Tibial nerve (tissue), 4 donors: ENCODE measurements around the gene HAUS3. TPM values are rescaled to one million over a fixed set of nuclear protein-coding genes. Genes with fewer than 3 reads are reported as not detected.

Source experiments
- DNase-seq, 2 donors: peaks; one replicate each; pipeline ENCODE4 v3.0.0-alpha.2; 2019; ENCODE audit warnings: low spot score in 2 of 2
- H3K27ac ChIP-seq, 4 donors: fragments of 200-600 bp; sonication (generic) in 3 of 4; one replicate each; pipeline ENCODE4 v1.5.1; 2017 to 2019; ENCODE audit warnings: mild to moderate bottlenecking in 1 of 4
- H3K27me3 ChIP-seq, 2 donors: fragments of 200-600 bp; sonication (generic) in 1 of 2; one replicate each; pipeline versions ENCODE4 v1.5.1 to v1.6.0; 2017 to 2019
- H3K36me3 ChIP-seq, 3 donors: fragments of 200-600 bp; sonication (generic); one replicate each; pipeline ENCODE4 v1.5.1; 2018 to 2019
- H3K4me1 ChIP-seq, 4 donors: fragments of 200-600 bp; sonication (generic) in 3 of 4; one replicate each; pipeline ENCODE4 v1.5.1; 2017 to 2019
- H3K4me3 ChIP-seq, 4 donors: fragments of 200-600 bp; sonication (generic) in 3 of 4; one replicate each; pipeline ENCODE4 v1.5.1; 2017 to 2019; ENCODE audit warnings: mild to moderate bottlenecking in 1 of 4, moderate library complexity in 1 of 4
- H3K9me3 ChIP-seq, 4 donors: fragments of 200-600 bp; sonication (generic) in 3 of 4; one replicate each; pipeline ENCODE4 v1.5.1; 2017 to 2019
- EP300 ChIP-seq, 2 donors: sonication (generic); formaldehyde crosslinking; IDR thresholded peaks; one replicate each; pipeline ENCODE4 v1.6.1; 2017; ENCODE audit warnings: antibody characterized with exemption in 2 of 2, mild to moderate bottlenecking in 1 of 2
- POLR2A ChIP-seq, 2 donors: fragments of 450-650 bp; IDR thresholded peaks; one replicate each; pipeline ENCODE4 v1.6.1; 2017; ENCODE audit warnings: antibody characterized with exemption in 2 of 2, mild to moderate bottlenecking in 2 of 2, moderate library complexity in 2 of 2
- WGBS, 2 donors: methylation state at CpG; one replicate each; pipeline ENCODE4 v1.1.5; 2018; 5-methylcytosine and 5-hydroxymethylcytosine counted together
- total RNA-seq, 4 donors: library from RNA; depleted of rRNA; stranded (reverse); fragments of >200 nt; gene quantifications; one replicate each; pipeline ENCODE4 v1.1.0, GENCODE V29; 2016
- TF ChIP-seq, protein P1 (sequence below), 5 experiments: fragments of 200-600 bp in 3 of 5; fragments of 450-650 bp in 2 of 5; sonication (generic) in 3 of 5; IDR thresholded peaks; one replicate each; pipeline ENCODE4 v1.5.1; 2016 to 2019; ENCODE audit warnings: antibody characterized with exemption in 5 of 5, mild to moderate bottlenecking in 3 of 5, moderate library complexity in 2 of 5

The HAUS3 gene
- total RNA-seq, 4 donors from 2014 or later, result 9.6 to 20.1 (median 17.5) TPM

DNA sequence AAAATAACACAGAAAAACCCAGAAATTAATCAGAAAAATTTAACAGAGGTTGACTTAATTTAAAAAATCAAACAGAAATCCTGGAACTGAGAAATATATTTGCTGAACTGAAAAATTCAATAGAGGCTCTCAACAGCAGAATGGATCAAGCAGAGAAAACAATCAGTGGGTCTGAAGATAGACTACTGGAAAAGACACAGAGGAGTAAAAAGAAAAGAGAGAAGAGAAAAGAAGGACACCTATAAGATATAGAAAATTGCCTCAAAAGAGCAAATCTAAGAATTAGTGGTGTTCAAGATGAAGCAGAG lies 55.1 kb downstream of the HAUS3 start:
- Histone ChIP-seq H3K27me3 (no peaks in the 10 kb centered on the region), H3K36me3 (peaks cover 0 to 8% (median 0%) of the 10 kb centered on the region in 3 donors), H3K9me3 (peaks cover 0 to 21% (median 0%) of the 10 kb centered on the region in 4 donors), H3K4me3 (no peak overlapping the region), H3K4me1 (no peaks in the 10 kb centered on the region), H3K27ac (no peak overlapping the region)
- no peak for DNase-seq
- TF ChIP-seq EP300 (IDR thresholded peaks at IDR 0.05) (no peak), POLR2A (IDR thresholded peaks at IDR 0.05) (no peak)
- TF ChIP-seq, protein P1, sequence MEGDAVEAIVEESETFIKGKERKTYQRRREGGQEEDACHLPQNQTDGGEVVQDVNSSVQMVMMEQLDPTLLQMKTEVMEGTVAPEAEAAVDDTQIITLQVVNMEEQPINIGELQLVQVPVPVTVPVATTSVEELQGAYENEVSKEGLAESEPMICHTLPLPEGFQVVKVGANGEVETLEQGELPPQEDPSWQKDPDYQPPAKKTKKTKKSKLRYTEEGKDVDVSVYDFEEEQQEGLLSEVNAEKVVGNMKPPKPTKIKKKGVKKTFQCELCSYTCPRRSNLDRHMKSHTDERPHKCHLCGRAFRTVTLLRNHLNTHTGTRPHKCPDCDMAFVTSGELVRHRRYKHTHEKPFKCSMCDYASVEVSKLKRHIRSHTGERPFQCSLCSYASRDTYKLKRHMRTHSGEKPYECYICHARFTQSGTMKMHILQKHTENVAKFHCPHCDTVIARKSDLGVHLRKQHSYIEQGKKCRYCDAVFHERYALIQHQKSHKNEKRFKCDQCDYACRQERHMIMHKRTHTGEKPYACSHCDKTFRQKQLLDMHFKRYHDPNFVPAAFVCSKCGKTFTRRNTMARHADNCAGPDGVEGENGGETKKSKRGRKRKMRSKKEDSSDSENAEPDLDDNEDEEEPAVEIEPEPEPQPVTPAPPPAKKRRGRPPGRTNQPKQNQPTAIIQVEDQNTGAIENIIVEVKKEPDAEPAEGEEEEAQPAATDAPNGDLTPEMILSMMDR (IDR thresholded peaks at IDR 0.05), result no peak

DNA sequence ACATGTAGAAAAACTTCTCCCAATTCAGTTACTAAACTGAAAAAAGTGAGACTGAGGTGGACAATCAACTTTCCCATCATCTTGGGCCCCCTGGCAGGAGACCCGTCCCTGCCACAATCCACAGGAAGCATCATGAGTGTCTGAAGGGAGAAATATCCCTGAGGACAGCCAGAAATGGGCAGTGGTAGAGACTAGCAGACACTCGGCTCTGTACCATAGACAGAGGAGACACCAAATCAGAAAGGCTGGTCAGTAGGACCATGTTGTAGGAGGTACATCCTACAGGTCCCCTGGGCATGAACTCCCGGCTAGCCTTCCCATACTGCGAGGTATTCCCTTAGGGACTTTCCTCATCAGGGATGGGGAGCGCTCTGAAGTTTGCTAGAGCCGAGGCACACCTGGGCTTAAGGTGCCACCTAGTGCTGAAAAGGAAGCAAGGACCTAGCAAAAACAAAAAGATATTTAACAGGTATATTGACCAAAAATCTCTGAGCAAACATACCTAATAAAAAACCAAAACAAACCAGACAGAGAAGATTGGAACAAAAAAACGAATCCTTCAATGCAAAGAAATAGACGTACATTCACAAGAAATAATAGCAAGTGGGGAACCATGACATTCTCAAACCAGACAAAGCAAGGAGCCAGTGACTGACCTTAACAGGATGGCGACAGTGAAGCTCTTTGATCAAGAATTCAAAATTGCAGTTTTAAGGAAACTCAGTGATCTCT lies 55.6 kb downstream of the HAUS3 start:
- no peak for DNase-seq
- WGBS, 2 donors, result 44 to 47% methylated on average over 9 of the region's 9 CpGs
- H3K27ac ChIP-seq, result no peak overlapping the region
- no peaks in the 10 kb centered on the region for H3K4me1 ChIP-seq
- H3K9me3 ChIP-seq, result peaks cover 0 to 21% (median 0%) of the 10 kb centered on the region in 4 donors
- H3K27me3 ChIP-seq, result no peaks in the 10 kb centered on the region
- TF ChIP-seq, protein P1 (IDR thresholded peaks at IDR 0.05), result peak in 1 of 5 experiments; percentile 18
- no peak for TF ChIP-seq POLR2A (IDR thresholded peaks at IDR 0.05)
- H3K4me3 ChIP-seq, result no peak overlapping the region
- H3K36me3 ChIP-seq, result peaks cover 0 to 8% (median 0%) of the 10 kb centered on the region in 3 donors

DNA sequence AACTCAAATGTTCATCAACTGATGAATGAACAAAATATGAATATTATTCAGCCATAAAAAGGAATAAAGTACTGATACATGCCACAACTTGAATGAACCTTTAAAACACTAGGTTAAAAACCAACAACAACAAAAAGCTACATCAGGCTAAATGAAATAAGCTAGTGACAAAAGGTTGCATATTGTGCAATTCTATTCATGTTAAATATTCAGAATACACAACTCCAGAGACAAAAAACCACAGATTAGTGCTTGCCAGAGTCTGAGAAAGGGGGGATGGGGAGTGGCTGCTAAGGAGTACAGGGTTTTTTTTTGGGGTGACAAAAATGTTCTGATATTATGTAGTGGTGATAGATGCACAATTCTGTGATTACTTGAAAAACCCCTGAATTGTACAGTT lies 58.5 kb downstream of the HAUS3 start:
- H3K4me3 ChIP-seq, result no peak overlapping the region
- no peak overlapping the region for H3K27ac ChIP-seq
- no peaks in the 10 kb centered on the region for H3K27me3 ChIP-seq
- H3K9me3 ChIP-seq, result peaks cover 0 to 21% (median 0%) of the 10 kb centered on the region in 4 donors
- H3K36me3 ChIP-seq, result peaks cover 0 to 8% (median 0%) of the 10 kb centered on the region in 3 donors
- TF ChIP-seq, protein P1 (IDR thresholded peaks at IDR 0.05), result no peak
- no peak for TF ChIP-seq EP300 (IDR thresholded peaks at IDR 0.05)
- no peak for TF ChIP-seq POLR2A (IDR thresholded peaks at IDR 0.05)
- DNase-seq, result no peak
- no peaks in the 10 kb centered on the region for H3K4me1 ChIP-seq

DNA sequence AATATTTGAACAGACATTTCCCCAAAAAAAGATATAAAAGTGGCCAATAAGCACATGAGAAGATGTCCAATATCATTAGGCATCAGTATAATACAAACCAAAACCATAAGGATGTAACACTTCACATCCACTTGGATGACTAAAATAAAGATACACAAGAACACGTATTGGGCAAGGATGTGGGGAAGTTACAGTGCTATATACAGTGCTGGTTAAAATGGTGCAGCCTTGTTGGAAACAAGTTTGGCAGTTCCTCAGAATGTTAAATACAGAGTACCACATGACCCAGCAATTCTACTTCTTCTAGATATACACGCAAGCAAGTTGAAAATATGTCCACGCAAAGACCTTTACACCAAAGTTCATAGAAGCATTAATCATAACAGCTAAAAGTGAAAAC lies 58.9 kb downstream of the HAUS3 start:
- H3K9me3 ChIP-seq, result peaks cover 0 to 20% (median 0%) of the 10 kb centered on the region in 4 donors
- 65 to 89% methylated on average over 3 of the region's 3 CpGs for WGBS, 2 donors
- no peaks in the 10 kb centered on the region for H3K4me1 ChIP-seq
- H3K4me3 ChIP-seq, result no peak overlapping the region
- no peak overlapping the region for H3K27ac ChIP-seq
- peaks cover 0 to 7% (median 0%) of the 10 kb centered on the region in 3 donors for H3K36me3 ChIP-seq
- H3K27me3 ChIP-seq, result no peaks in the 10 kb centered on the region
- no peak for DNase-seq
- no peak for TF ChIP-seq POLR2A (IDR thresholded peaks at IDR 0.05)
- TF ChIP-seq EP300 (IDR thresholded peaks at IDR 0.05), result no peak
- TF ChIP-seq, protein P1 (IDR thresholded peaks at IDR 0.05), result no peak

DNA sequence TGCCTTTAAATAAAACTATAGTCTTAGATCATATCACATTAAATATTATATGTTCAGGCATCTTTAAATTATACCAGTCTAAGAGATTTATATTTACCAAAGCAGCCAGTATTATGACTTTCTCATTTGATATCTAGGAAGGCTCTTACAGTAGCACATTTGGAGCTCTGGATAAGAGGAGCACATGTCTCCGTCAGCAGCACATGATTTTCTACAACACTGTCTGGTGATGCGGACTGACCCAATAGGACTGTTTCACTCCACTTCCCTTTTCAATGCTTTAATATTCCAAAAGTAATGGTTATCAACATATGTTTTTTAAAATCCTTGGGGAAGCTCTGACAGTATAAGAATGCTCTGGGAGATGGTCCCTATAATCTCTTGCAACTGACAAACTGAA lies 61.5 kb downstream of the HAUS3 start:
- H3K27ac ChIP-seq, result no peak overlapping the region
- 93 to 98% methylated on average over 2 of the region's 2 CpGs for WGBS, 2 donors
- DNase-seq, result no peak
- H3K9me3 ChIP-seq, result peaks cover 0 to 4% (median 0%) of the 10 kb centered on the region in 4 donors
- no peaks in the 10 kb centered on the region for H3K27me3 ChIP-seq
- no peak overlapping the region for H3K4me3 ChIP-seq
- H3K36me3 ChIP-seq, result no peaks in the 10 kb centered on the region
- H3K4me1 ChIP-seq, result no peaks in the 10 kb centered on the region
- TF ChIP-seq, protein P1 (IDR thresholded peaks at IDR 0.05), result no peak
- no peak for TF ChIP-seq EP300 (IDR thresholded peaks at IDR 0.05)
- no peak for TF ChIP-seq POLR2A (IDR thresholded peaks at IDR 0.05)
